SW480 (cell line): Measurements from ENCODE around the gene SMTNL1.

Experiments used
- DNase-seq: peaks from one replicate; pipeline ENCODE4 v3.0.0-alpha.2; 2016; ENCODE audit warnings: low spot score

The SMTNL1 gene, protein sequence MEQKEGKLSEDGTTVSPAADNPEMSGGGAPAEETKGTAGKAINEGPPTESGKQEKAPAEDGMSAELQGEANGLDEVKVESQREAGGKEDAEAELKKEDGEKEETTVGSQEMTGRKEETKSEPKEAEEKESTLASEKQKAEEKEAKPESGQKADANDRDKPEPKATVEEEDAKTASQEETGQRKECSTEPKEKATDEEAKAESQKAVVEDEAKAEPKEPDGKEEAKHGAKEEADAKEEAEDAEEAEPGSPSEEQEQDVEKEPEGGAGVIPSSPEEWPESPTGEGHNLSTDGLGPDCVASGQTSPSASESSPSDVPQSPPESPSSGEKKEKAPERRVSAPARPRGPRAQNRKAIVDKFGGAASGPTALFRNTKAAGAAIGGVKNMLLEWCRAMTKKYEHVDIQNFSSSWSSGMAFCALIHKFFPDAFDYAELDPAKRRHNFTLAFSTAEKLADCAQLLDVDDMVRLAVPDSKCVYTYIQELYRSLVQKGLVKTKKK

DNA sequence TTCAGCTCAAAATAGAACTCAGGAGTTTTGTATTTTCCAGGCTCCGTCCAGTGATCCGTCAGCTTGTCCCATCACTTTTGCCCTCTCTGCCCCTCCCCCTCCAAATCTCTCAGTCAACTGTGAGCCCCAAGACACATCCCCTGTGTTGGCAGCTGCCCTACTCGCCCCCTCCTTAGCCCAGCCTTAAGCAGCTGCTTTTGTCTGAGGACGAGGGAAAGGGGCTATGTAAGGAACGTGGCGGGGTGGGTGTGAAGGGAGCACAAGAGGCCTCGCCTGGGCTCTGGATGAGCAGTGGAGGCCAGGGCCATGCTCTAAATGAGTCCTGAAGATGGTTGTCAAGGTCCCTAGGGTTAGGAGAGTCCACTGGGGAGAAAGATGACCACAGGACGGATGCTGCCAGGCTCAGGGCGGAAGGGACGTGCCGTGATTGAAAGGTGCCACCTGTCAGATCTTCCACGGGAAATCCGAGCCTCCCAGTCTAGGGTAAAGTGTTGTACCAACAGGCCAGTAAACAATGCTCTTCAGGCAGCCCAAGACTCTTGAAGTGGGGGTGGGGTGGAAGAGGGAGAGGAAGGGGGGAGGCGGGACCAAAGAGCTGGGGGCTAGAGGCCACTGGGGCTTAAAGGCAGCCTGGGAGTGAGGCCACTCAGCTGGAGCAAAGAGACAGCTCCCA lies at the start of gene SMTNL1:
Gene SMTNL1 (plus strand): TSS at position 649 of the 673 bp plus-strand sequence. CDS start 5,048 bp downstream, outside the sequence.
- DNase-seq: no peak

DNA sequence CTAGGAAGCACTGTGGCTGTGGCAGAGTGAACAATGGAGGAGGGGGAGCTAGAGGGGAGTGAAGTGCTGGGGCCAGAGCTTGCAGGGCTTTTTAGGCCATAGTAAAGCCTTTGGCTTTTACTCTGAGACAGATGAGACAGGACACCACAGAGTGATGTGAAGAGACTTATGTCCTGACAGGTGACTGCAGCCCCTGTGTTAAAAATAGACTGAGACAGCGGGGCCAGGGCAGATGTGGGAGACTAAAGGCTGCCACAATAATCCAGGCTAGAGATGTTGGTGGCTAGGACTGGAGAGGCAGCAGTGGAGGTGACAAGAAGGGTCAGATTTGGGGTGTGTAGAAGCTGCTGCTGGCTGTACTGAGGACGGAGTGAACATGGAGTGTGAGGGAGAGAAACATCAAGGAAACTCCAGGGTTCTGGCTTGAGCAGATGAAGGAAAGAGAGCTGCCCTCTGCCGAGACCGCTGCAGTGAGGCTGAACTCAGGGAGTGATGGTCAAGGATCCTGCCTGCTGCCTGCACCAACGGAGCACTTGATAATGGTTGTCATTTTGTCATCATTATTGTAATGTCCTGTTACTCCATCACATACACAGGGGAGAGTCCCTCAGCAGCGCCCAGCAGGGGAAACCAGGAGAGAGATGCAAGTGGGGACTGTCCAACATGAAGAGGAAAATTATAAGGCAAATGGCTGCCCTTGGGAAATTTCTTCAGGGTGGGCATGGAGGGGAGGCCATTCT lies 49.3 kb upstream of the SMTNL1 start:
- DNase-seq: no peak

DNA sequence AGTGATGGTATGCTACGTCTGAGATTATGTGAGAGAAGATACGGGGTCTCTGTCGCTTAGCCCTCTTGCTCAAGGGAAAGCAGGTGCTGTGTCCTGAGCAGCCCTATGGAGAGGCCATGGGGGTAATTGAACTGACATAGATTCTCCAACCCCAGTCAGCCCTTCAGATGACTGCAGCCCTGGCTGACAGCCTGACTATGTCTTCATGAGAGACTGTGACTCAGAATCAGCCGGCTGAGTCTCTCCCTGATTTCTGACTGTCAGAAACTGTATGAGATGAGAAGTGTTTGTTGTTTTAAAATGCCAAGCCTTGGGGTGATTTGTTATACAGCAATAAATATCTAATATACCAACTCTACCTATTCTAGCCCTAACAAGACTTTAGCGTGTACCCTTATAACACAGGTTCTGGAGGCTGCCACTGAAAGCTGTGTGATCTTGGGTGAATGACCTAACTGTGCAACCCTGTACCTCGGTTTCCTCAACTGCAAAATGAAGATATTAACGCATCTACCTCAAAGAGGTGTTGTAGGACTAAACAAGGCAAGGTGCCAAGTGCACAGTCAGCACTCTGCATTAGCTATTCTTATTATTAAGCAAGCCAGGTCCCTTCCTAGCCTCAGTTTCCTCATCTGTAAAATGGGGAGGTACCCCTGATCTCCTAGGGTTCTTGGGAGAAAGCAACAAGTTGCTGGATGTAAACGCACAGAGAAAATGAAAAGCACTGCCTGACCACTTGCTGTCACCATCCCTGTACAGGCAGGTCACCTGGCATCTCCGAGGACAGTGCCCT lies 46.7 kb upstream of the SMTNL1 start:
- no peak for DNase-seq

DNA sequence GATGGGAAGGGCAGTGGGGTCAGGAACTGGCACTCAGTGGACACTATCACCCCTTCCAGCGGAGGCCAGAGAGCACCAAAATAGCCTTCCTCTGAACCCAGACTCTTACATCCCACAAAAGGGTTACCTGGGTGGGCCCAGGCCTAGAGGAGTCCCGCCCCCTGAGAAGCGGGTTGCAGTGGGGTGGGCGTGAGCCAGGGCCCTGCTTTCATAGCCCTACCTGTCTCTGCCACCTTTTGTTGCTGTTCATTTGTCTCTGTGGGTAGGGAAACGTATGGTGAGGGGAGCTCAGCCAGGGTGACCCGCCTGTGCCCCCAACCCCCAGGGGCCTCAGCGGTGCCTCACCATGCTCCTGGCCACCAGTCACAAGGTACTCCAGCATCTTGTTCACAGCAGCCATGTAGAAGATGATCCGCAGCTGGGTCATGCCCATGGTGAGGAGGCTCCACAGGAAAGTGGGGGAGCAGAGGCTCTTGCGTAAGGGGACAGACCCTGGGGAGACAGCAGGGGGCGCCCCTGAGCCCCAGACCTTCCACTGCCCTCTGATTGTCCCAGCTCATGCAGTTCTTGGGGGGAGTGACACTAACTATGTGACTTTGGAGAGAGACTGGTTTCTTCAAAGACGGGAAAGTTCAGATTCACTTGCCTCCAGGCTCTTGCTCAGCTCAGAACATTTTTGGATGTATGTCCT lies 45.9 kb upstream of the SMTNL1 start:
- peak; percentile 33 for DNase-seq

DNA sequence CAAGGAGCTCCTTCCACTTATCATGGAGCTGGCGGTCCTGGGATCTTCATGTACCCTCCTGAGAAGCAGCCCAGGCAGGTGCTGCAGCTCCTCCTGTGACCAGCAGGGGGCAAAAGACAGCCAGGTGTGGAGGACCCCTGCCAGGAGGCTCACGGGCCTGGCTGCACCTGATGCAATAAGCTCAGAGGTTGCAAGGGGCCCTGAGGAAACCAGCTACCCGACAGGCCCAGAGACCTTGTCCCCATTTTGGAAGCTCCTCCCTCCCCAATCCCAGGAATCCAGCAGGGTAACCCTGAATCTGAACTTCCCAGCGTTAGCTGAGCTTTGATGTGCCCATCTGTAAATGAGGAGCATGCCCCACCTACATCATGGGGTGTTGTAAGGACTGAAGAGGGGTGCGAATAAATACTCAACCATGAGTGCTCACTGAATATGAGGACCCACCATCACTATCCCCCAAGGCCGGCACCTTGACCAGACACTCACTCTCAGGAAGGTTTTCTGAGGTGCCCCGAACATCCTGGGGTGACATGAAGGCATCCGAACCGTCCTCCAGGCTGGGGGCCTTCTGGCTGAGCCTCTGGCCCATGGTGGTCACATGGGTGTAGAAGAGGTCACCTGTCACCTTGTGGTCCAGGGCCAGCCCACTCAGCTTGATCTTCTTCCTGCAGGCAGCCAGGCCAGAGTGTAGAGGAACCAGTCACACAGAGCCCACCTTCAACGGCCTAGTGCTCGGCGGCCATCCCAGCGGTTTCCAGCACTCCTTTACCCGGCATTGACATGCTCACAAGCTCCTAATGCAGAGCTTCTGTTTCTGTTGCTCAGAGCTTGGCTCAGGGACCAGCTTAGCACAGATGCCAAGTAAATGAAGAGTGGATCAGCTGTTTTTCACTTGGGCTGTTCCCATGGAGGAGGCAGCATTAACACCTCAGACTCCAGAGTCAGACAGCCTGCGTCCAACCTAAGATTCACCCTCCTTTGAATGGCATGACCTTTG lies 43.6 kb upstream of the SMTNL1 start:
- peak; percentile 88 for DNase-seq

DNA sequence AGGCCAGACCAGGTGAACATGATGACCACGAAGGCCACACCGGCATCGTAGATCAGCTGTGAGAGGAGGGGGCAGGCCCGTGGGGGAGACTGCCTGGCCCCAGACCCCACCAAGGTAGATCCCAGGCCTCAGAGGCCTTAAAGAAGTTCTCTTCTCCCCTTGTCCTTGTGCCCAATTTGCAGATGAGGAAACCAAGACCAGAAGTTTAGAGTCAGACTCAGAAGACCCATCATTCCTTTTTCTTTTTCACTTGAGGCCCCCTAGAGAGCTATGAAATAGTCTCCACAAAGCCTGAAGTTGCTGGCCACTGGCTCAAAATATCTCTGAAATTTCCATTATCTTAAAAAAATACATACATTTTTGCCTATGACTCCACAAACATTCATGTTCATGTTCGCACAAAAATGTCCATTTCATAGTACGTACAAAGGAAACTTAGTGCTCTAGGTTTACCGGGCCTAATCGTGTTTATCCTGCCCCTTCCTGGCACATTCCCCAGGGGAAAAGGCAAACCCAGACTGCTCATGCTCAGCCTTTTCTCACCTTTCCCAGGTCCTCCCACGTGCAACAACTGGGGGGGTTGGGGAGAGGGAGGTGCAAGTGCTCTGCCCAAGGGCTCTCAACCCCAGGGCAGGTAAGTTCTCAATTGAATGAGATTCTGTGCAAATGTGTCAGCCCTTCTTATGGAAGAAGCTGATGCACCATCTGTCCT lies 41.1 kb upstream of the SMTNL1 start:
- DNase-seq: no peak

DNA sequence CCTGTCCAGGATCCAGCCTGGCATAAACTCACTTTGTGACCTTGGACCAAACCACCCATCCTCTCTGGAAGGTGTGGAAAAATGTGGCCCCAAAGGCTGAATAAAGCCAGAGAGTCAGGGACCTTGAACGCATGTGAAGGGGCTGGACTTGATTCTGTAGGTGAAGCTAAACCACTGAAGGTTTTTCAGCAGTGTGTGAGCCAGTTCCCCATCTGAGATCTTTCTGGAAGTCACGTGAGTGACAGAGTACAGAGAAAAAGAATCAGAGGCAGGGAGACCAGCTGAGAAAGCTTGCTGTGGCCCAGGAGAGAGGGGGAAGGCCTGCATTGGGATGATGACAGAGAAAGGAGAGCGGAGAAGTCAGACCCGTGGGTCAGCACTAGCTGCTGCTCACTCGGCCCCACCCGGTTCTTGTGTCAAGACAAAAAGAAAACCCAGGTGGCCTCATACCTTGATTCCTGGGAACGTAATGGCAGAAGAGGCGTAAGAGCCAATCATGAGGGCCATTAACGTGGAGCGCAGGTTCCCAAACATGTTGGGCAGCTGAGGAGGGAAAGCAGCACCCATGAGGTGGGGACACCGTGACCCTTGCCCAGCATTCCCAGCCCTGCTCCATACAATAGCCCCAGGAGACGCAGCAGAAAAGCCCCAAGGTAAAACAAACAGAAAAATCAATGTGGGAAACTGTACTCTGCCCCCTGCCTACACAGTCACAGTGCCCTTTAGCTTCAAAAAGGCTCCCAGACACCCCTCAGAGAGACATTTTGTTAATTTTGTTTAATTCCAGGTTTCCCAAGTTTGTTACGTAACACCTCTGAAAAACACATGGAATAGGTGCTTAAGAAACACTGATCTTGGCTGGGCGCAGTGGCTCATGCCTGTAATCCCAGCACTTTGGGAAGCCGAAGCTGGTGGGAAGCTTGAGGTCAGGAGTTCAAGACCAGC lies 39.8 kb upstream of the SMTNL1 start:
- DNase-seq: no peak

DNA sequence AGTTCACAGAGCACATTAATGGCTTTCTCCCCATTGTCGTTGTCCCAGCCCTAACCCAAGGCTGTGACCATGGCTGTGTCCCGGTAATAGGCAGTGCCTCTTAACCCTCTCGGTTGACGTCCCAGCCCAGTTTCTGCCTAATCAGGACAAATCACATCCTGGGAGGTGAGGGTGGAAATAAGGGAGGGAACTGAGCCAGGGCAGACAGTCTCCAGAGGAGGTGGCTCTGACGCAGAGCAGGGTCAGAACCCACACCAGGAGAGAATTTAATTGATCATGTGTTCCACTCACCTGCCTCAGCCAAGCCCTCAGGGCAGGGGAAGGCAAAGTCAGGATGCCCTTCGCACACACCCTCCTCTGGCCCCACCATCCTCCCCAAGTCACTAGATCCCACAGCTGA lies 38.9 kb upstream of the SMTNL1 start:
- no peak for DNase-seq

DNA sequence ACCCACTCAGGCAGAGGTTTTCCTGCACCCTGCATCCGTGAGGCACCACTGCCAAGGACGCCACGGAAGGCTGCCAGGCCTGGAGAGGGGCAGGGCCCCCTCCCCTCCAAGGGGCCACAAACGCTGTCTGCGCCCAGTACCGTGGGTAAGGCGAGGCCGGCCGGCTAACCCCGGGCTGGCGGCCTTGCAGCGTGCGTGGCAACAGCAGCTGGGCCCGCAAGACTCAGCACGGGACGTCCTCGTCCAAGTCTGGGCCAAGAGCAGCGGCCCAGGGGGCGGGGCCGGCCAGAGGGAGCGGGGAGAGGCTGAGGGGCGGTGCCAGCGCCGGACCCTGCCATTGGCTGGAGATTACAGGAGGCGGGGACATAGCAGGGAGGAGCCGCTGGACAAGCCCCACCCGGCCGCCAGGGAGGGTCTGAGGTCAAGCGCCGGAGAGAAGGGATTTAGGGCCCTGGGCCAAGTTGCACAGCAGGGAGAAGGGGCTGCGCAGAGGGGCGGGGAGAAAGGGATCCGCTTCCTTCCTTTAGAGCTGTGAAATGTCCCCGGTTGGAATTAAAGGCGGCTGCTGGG lies 37.9 kb upstream of the SMTNL1 start:
- DNase-seq: peak; percentile 68

DNA sequence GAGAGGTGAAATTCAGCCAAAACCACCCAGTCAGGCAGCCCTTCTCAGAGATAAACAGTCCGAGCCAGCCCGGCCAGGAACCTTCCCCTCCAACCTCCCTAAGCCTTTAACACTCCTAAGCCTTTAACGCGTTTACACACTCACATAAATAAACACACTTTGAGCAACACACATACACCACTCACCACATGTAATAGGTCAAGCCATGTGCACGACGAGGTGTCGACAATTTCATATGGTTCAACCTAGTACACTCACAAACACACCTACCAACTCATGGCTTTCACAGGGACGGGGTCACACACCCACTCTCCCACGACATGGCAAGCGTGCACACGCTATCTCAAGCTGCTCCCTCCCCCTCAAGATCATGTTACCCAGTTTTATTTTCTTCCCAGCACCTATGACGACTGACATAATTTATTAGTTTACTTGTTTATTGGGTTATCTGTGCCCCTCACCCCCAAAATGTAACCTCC lies 37.4 kb upstream of the SMTNL1 start:
- no peak for DNase-seq

DNA sequence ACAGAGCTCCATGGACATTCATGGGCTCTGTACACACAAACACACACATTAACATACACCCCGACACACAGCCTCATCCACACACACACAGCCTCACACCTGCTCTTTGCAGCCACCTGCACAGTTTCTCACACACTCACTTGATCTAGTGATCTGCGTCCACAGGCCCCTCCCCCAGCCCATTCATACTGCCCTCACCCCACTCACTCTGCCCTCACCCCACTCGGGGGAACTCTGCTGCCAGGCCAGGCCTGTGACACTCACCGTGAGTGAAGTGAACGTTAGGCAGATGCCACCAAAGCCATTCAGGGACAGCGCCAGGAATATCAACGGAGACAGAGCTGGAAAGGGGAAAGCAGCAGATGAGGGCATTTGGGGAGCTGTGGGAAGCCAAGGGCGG lies 36.9 kb upstream of the SMTNL1 start:
- DNase-seq: no peak

DNA sequence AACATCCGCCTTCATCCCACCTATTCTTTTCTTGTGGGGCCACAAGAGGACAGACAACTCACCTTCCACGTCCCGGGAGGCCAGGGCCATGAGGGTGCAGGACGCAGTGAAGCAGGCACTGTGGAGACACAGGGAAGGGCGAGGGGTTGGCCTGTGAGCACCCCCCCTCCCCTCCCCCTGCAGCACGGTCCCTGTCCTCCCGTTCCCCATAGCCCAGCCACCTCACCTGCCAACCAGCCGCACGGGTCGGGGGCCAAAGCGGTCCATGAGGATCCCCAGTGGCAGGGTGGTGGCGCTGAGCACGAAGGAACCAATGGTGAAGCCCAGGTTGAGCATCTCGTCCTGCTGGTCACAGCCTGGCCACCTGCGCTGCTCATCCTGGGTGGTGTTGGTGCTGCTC lies 36.5 kb upstream of the SMTNL1 start:
- DNase-seq: no peak

DNA sequence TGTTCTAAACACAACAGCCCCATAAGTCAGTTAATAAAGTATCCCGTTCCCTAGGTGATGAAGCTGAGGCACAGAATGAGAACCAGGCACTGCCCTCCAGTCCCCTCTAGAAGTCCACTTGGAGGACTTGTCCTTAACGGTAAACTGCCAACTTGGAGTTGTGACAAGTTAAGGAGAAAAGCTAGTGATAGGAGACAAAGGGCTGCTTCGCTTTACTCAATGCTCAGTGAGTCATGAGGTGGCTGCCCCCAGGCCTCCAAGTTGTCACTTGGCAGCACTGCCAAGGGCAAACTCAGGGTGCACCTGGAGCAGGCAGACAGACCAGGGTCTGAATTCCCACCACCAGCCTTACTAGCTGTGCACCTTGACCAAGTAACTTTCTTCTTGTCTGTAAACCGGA lies 35.4 kb upstream of the SMTNL1 start:
- DNase-seq: no peak

DNA sequence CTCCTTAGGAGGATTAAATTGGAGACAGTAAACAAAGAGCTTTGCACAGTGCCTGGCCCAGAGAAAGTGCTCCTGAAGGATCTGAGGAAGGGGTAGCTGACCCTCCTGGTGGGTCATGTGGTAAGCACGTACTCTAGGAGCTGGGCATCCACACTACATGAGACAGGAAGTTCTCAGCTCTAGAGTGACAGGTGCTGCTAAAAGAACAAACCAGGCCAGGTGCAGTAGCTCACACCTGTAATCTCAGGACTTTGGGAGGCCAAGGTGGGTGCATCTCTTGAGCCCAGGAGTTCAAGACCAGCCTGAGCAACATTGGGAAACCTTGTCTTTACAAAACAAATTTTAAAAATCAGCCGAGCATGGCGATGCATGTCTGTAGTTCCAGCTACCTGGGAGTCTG lies 35.0 kb upstream of the SMTNL1 start:
- no peak for DNase-seq

DNA sequence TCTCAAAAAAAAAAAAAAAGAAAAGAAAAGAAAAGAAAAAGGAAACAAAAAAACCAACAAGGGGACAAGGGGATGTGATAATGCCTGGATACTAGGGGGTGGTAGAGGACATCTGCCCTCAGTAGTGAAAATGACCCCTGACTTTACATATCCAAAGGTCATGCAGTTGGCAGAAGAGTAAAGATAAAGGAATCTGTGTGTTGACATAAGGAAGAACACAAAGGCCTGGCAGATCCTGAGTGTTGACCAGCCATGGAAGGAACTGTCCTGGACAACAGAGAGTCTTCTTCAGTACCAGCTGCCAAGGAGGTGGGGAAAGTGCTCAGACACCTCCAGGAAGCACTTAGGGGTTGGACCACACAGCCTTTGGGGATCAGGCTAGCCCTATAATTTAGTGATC lies 34.5 kb upstream of the SMTNL1 start:
- no peak for DNase-seq

DNA sequence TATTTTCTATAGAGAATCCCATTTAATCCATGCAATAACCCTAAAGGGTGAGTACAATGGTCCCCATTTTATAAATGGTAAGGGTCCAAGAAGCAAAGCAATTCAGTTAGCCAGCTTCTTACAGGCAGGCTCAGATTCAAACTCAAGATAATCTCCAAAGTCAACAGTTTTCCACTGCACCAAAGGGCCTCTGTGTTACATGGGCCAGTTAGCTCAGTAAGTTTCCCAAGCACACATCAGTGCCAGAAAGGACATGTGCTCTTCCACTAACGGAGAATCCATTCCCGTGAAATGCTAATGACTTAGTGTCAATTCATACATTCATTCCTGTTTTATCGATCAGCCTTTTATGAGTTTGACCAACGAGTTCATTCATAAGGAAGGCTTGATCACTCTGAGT lies 32.9 kb upstream of the SMTNL1 start:
- DNase-seq: no peak

DNA sequence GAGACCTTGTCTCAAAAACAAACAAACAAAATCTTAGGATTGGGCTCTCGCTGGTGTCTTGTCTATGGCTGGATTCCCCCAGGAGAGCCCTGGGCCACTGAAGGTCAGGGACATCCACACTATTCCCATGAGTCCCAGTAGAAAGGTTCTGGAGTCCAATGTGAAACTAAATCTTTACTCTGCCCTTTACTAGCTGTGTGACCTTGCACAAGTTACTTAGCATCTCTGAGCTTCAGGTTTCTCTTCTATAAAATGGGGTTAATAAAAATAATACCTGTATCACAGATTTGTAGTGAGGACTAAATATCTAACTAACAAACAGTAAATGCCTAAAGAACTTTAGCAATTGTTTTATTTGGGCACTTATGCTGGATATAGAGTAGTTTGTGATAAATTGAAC lies 30.9 kb upstream of the SMTNL1 start:
- no peak for DNase-seq
